SH-SY5Y (cell line): ENCODE results near the gene MEX3D.

Source experiments
- GATA2 ChIP-seq: IDR thresholded peaks from 2 replicates; pipeline ENCODE4 v1.6.1; 2011; ENCODE audit warnings: mild to moderate bottlenecking, low read depth, low read length
- GATA3 ChIP-seq: IDR thresholded peaks from 2 replicates; pipeline ENCODE4 v1.6.1; 2011; ENCODE audit warnings: low read depth, mild to moderate bottlenecking, low read length, moderate library complexity

DNA sequence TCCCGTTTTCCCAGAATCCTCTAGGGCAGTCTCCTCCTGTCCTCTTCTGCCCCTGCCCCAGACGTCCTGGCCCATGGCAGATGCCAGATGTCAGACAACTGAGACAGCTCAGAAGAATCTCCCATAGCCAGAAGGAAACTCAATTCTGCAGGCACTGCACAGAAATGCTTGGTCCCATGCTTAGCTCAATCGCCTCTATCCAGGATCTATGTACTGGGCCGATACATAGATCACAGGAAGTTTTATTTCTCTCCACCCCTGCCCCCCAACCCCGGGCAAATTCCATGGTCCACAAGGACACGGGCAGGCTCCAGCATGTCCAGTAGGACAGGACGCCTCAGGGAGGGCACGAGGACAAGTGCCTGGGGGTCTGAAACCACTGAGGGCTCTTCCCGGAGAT, 19.7 kb upstream of the MEX3D start:
- TF ChIP-seq GATA2 (no peak), GATA3 (no peak)
